Breast epithelium (tissue), 4 donors: ENCODE results near the gene BCAS1. TPM values are rescaled to one million over a fixed set of nuclear protein-coding genes. Genes with fewer than 3 reads are reported as not detected.

ENCODE experiments used
- DNase-seq, 2 donors: peaks; one replicate each; pipeline ENCODE4 v3.0.0-alpha.2; 2019; ENCODE audit warnings: low spot score in 2 of 2
- H3K27ac ChIP-seq, 2 donors: fragments of 200-600 bp; sonication (generic) in 1 of 2; one replicate each; pipeline ENCODE4 v1.5.1; 2016 to 2019; ENCODE audit warnings: mild to moderate bottlenecking in 1 of 2
- H3K27me3 ChIP-seq, 2 donors: fragments of 200-600 bp; sonication (generic) in 1 of 2; one replicate each; pipeline versions ENCODE4 v1.5.1 to v1.6.0; 2017 to 2019; ENCODE audit warnings: control low read depth in 1 of 2, mild to moderate bottlenecking in 1 of 2
- H3K36me3 ChIP-seq: fragments of 200-600 bp; one replicate; pipeline ENCODE4 v1.5.1; 2019
- H3K4me1 ChIP-seq, 2 donors: fragments of 200-600 bp; sonication (generic); one replicate each; pipeline ENCODE4 v1.5.1; 2016 to 2019; ENCODE audit warnings: control low read depth in 1 of 2
- H3K4me3 ChIP-seq, 3 donors: fragments of 200-600 bp; sonication (generic); 1 replicate in 2 of 3; 2 replicates in 1 of 3; pipeline ENCODE4 v1.5.1; 2016 to 2019; ENCODE audit warnings: mild to moderate bottlenecking in 3 of 3, moderate library complexity in 2 of 3
- H3K9me3 ChIP-seq, 2 donors: fragments of 200-600 bp; sonication (generic) in 1 of 2; one replicate each; pipeline ENCODE4 v1.5.1; 2016 to 2019; ENCODE audit warnings: control low read depth in 1 of 2
- CTCF ChIP-seq, 3 donors: fragments of 450-650 bp; IDR thresholded peaks; one replicate each; pipeline ENCODE4 v1.5.1; 2016 to 2017; ENCODE audit warnings: antibody characterized with exemption in 3 of 3, mild to moderate bottlenecking in 3 of 3, moderate library complexity in 3 of 3
- POLR2A ChIP-seq: fragments of 450-650 bp; IDR thresholded peaks from one replicate; pipeline ENCODE4 v1.6.1; 2016; ENCODE audit warnings: antibody characterized with exemption, mild to moderate bottlenecking, moderate library complexity
- POLR2AphosphoS5 ChIP-seq, 3 donors: sonication (generic); formaldehyde crosslinking; IDR thresholded peaks; one replicate each; pipeline ENCODE4 v1.6.1; 2017; ENCODE audit warnings: antibody characterized with exemption in 3 of 3
- intact Hi-C: fragments of 100-400 bp; cut with DNase I; formaldehyde crosslinking; loops from one replicate; pipeline ENCODE4 v1.15.1; 2023; ENCODE audit warnings: low total_unique reads
- total RNA-seq, 3 donors: library from RNA; depleted of rRNA; stranded (reverse); fragments of >200 nt; gene quantifications; one replicate each; pipeline ENCODE4 v1.1.0, GENCODE V29; 2016

BCAS1 gene
- total RNA-seq, 3 donors from 2014 or later = 0.98 to 3.1 TPM; not detected in 1

GRCh38 chr20:53960579-53961272 is 109.7 kb downstream of the BCAS1 start:
- TF ChIP-seq CTCF (IDR thresholded peaks at IDR 0.05) (no peak), POLR2A (no peak), POLR2AphosphoS5 (IDR thresholded peaks at IDR 0.05) (no peak)
- intact Hi-C loops = no loop called here
- no peak for DNase-seq
- Histone ChIP-seq H3K27me3 (no peaks in the 10 kb centered on the region), H3K27ac (no peak overlapping the region), H3K4me1 (no peaks in the 10 kb centered on the region), H3K36me3 (no peaks in the 10 kb centered on the region), H3K9me3 (no peaks in the 10 kb centered on the region), H3K4me3 (no peak overlapping the region)

GRCh38 chr20:53959911-53960578 is 110.3 kb downstream of the BCAS1 start:
- DNase-seq = no peak

GRCh38 chr20:53958260-53958659 is 112.1 kb downstream of the BCAS1 start:
- Histone ChIP-seq H3K4me3 (no peak overlapping the region), H3K9me3 (no peaks in the 10 kb centered on the region), H3K36me3 (no peaks in the 10 kb centered on the region), H3K27ac (no peak overlapping the region), H3K4me1 (no peaks in the 10 kb centered on the region), H3K27me3 (no peaks in the 10 kb centered on the region)
- TF ChIP-seq POLR2AphosphoS5 (IDR thresholded peaks at IDR 0.05) (no peak), CTCF (IDR thresholded peaks at IDR 0.05) (no peak), POLR2A (no peak)
- DNase-seq = no peak
- intact Hi-C loops = no loop called here

More at GRCh38 chr20:53959911-53960578, 110.3 kb downstream of the BCAS1 start:
- no peaks in the 10 kb centered on the region for H3K9me3 ChIP-seq
- H3K36me3 ChIP-seq = no peaks in the 10 kb centered on the region
- no peak overlapping the region for H3K4me3 ChIP-seq
- TF ChIP-seq POLR2AphosphoS5 (IDR thresholded peaks at IDR 0.05) (peak in 1 of 3 donors; percentile 61), POLR2A (no peak)
- H3K27ac ChIP-seq = peak overlapping the region; percentile 1 to 75
- no peaks in the 10 kb centered on the region for H3K4me1 ChIP-seq
- no peaks in the 10 kb centered on the region for H3K27me3 ChIP-seq
- intact Hi-C loops = no loop called here

- Histone ChIP-seq H3K9me3 (peaks cover 0 to 3% of the 10 kb centered on the region in 2 donors), H3K4me3 (no peak overlapping the region), H3K4me1 (no peaks in the 10 kb centered on the region), H3K27me3 (no peaks in the 10 kb centered on the region), H3K36me3 (no peaks in the 10 kb centered on the region), H3K27ac (no peak overlapping the region)
- intact Hi-C loops = no loop called here
- no peak for DNase-seq
- TF ChIP-seq POLR2AphosphoS5 (IDR thresholded peaks at IDR 0.05) = no peak
- no peak for TF ChIP-seq POLR2A
- no peak for TF ChIP-seq CTCF (IDR thresholded peaks at IDR 0.05)
These were observed 112.8 kb downstream of the BCAS1 start for GRCh38 chr20:53957451-53958172.

GRCh38 chr20:53956013-53956715 is 114.2 kb downstream of the BCAS1 start:
- H3K4me1 ChIP-seq = no peaks in the 10 kb centered on the region
- no peak for DNase-seq
- intact Hi-C loops = no loop called here
- no peaks in the 10 kb centered on the region for H3K36me3 ChIP-seq
- TF ChIP-seq CTCF (IDR thresholded peaks at IDR 0.05) = no peak
- peaks cover 0 to 3% of the 10 kb centered on the region in 2 donors for H3K9me3 ChIP-seq
- H3K27me3 ChIP-seq = no peaks in the 10 kb centered on the region
- H3K27ac ChIP-seq = no peak overlapping the region
- no peak overlapping the region for H3K4me3 ChIP-seq
